TTC549 (cell line): ENCODE measurements around the gene LTN1.
"Not testable (repeated sequence)": the region's sequence is repeated elsewhere in the genome, so short reads cannot be mapped to it uniquely, and the experiment has no call there.

Experiments
- FAIRE-seq: peaks from 2 replicates; lab custom pipeline; 2012; peaks lifted over from hg19 to GRCh38; lab: Jason Lieb, UNC

The LTN1 gene

DNA sequence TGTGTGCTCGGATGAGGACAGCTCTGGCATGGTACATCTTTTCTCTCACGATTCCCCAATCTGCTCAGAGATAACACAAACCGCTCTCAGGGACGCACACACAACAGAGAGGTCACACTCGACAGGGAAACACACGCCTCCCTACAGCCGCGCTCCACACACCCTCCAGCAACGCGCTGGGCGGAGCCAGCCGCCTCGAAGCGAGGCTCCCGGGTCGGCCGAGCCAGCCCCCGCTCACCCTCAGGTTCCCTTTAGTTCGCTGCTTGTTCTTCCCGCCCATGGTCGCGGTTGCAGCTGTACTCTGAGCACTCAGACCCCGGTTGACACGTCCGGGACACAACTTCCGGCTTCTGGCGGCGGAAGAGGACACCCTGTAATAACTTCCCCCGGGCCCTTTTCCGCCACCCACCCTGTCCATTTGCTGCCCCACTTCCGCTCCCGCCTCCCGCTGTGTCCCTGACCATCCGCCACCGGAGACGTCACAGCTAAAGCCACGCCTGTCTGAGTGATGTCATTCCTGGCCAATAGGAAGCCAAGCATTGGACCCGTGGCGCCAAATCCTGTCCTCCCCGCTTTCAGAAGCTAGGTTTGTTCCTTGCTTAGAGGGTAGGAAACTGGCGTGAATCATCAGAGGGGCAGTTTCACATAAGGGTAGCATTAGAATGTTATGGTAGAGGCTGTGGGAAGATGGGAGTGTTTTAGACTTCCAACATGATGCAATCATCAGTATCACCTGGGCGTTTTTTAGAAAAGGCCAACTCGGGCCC is at the start of gene LTN1:
TSS of gene LTN1 (minus strand) at position 352 of the 767 bp plus-strand sequence. CDS start at position 280, 72 bp downstream.
- peak; percentile 85 for FAIRE-seq

DNA sequence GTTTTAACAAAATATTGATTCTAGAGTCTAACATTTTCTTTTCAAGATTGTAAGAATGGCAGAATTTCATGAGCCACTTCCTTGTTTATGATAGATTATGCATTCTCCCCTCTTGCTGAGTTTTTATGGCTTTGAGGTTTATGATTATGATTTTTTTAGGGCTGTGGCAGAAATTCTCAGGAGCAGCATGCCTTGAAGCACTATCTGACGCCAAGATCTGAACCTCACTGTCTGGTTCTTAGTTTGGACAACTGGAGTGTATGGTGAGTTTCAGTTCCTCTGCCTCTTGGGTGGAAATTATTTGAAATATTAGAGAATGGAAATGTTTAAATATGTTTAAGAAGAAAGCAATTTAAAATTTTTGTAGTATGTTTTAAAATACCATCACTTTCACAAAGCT is 42.0 kb upstream of the LTN1 start:
- FAIRE-seq, result no peak

- no peak for FAIRE-seq
Observed at GRCh38 chr21:29033871-29034270, 41.2 kb upstream of the LTN1 start.

DNA sequence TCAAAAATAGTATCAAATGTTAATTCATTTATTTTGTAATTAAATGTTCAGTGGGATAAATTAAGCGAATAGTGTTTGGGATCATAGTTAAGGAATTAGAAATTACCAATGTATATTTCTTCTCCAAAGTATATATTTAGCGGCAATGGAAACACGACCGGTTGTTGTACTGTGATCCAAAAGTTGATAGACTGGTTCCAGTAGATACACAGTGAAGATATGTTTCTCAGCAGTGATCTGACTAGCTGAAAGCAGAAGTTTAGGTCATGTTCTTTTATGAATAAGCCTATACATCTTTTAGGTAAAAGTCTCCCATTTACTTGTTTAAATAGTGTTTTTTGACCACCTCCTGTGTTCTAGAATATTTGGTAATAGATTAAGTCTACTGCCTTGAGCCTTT is 40.6 kb upstream of the LTN1 start:
- no peak for FAIRE-seq

DNA sequence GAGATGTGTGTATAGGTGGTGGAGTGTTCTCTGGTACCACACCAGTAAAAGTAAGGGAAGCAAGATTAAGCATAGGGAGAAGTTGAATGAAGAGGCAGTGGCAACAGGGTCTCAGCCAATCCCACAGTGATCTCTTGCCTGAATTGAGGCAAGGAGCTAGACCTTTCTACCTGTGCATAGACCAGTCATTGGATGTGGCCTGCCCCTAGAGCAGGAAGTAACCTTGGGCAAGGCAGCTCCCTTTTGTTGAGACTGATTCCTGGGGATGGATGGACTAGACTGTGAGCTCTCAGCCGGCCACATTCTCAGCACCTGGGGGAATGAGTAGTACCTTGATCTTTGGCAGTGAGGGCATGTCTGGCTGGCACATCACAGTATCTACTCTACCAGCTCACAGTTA is 38.2 kb upstream of the LTN1 start:
- no peak for FAIRE-seq

- FAIRE-seq, result no peak
Observed at GRCh38 chr21:29029524-29029923, 36.8 kb upstream of the LTN1 start.

GRCh38 chr21:29025328-29025713 is 32.6 kb upstream of the LTN1 start:
- no peak for FAIRE-seq

DNA sequence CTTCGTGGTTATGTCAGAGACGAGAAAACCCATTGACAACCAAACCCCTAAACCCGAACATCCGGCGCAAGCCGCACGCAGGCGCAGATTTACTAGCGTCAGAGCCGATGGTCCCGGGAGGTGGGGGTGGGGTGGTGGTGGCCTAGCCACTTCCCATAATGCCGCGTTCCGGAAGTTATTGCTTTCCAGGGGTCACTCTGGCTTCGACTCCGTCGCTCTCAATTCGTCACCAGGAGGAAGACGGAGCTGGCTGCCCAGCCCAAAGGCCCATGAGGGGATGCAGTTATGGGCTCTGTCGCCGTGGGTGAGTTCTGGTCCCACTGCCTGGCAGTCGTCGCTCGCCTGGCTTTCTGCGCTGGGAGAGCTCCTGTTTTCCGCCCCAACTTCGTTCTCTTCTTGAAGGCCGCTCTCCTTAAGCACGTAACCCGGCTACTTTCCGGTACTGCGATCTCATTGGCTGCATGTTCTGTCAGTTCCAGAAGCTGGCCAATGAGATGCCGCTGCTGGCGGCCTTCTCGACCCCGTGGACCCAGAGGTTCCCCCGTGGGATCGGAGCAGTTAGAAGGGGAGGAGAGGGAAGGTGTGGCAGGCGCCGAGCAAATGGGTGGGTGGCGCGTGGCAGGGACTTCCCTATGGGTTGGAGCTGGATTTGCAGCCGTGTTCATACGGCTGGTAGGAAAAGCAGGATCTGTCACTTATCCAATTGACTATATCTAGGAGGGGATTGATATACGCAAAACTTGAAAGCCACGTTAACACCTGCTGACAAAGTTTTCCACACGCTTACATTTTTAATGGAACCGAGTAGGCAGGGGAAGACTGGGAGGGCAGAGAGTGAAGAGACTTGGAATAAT is 32.0 kb upstream of the LTN1 start, which contains the start of gene USP16:
TSS of gene USP16 (plus strand) at position 195 of the 854 bp plus-strand sequence. CDS start 3,246 bp downstream, outside the sequence.
- peak; percentile 51 for FAIRE-seq

- no peak for FAIRE-seq
Observed at GRCh38 chr21:29022166-29022565, 29.5 kb upstream of the LTN1 start.

DNA sequence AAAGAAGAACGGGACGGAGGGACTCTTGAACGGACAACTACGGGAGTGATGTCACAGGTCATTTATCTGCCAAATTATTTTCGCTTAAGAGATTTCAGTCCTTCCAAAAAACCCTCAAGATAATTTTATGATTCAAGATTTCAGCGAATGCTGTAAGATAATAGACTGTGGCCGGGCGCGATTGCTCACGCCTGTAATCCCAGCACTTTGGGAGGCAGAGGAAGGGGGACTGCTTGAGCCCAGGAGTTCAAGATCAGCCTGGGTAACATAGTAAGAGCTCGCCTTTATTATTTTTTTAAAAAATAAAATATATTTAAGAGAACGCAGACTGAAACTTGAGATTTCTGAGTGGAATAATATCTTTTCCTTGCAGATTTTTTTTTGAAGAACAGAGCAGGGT is 25.9 kb upstream of the LTN1 start:
- FAIRE-seq, result no peak

GRCh38 chr21:29017639-29018237 is 25.1 kb upstream of the LTN1 start:
- FAIRE-seq, result no peak

DNA sequence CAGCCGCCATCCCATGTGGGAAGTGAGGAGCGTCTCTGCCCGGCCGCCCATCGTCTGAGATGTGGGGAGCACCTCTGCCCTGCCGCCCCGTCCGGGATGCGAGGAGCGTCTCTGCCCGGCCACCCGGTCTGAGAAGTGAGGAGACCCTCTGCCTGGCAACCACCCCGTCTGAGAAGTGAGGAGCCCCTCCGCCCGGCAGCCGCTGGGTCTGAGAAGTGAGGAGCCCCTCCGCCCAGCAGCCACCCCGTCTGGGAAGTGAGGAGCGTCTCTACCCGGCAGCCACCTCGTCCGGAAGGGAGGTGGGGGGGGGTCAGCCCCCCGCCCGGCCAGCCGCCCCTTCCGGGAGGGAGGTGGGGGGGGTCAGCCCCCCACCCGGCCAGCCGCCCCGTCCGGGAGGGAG is 18.6 kb upstream of the LTN1 start:
- FAIRE-seq, result not testable (repeated sequence)

DNA sequence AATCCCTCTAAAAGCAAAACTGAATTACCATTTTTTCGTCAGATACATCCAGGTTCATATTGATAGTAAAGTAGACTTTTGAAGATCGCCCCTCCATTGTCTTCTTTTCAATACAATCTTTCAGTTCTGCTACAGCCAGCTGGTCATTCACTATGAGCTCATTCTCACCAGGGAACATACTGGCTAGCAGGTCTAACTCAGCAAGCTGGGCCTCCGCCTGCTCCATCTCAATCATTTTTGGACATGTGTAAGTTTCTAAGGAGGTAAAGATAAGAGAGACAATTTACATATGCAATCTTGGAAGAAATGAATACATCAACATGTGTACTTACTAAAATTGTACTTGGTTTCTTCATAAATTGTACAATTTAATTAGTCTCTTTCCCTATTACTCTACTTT is 15.7 kb upstream of the LTN1 start:
- no peak for FAIRE-seq

GRCh38 chr21:29007810-29008209 is 15.1 kb upstream of the LTN1 start:
- FAIRE-seq, result no peak

GRCh38 chr21:29007135-29007534 is 14.5 kb upstream of the LTN1 start:
- FAIRE-seq, result no peak

DNA sequence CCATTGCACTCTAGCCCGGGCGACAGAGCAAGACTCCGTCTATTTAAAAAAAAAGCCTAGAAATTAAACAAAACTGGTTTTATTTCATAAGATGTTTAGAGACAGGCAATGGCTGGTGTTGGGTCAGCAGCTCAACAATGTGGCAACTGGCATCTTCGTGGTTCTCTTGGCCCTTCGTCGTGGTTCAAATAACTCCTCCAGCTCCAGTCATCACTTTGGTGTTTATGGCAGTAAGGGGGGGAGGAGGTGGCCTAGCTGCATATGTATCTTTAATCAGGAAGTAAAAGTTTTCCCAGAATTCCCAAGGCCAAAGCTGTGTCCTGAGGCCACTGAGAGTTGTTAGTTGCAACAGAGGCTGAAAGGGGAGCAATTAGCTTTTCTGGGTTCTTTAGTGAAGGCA is 13.0 kb upstream of the LTN1 start:
- FAIRE-seq, result no peak

DNA sequence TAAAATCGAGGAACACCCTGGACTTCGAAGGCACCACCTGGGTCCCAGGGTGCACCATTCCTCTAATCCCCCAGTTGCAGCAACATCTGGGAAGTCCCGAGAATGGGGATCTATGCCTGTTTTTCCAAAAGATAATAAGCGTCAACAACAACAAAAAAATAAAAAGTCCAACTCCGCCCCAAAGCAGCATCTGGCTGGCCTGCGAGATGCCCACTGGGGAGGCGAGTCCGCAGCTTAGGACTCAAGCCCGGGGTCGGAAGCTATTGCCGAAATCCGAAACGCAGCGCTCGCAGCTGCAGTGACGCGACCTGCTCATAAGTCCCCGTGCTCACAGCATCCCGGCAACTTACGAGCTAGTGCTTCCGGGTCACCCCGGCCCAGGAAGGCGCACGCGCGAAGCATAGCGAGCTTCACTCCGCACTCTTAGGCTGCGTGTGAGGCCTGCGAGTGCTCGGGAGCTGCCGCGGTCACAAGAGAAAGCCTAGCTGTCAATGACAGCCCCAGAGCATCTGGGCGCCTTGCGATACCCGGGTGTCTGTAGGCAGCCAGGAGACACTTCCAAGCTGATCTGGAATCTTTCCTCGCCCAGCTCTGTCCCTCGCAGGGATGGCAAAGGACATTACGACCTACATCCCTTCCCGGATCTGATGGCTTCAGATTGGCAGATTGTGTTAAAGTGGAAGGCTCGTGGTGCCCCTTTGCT is 9.9 kb upstream of the LTN1 start:
- FAIRE-seq, result peak; percentile 40

DNA sequence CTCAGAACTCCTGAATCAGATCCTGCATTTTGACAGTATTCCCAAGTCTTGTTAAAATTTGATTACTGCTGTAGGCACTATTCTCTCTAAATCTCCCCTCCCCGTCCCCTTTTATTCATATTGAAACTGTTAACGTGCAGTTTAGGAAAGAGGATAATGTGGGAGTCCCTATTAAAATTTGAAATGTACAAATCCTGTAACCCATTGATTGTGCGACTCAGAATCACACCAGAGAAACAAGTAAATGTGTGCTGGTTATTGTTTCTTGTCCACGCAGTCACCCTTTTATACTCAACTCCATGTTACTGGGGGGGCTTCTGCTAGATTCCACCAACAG is 584 bp upstream of the LTN1 start:
- FAIRE-seq, result no peak

DNA sequence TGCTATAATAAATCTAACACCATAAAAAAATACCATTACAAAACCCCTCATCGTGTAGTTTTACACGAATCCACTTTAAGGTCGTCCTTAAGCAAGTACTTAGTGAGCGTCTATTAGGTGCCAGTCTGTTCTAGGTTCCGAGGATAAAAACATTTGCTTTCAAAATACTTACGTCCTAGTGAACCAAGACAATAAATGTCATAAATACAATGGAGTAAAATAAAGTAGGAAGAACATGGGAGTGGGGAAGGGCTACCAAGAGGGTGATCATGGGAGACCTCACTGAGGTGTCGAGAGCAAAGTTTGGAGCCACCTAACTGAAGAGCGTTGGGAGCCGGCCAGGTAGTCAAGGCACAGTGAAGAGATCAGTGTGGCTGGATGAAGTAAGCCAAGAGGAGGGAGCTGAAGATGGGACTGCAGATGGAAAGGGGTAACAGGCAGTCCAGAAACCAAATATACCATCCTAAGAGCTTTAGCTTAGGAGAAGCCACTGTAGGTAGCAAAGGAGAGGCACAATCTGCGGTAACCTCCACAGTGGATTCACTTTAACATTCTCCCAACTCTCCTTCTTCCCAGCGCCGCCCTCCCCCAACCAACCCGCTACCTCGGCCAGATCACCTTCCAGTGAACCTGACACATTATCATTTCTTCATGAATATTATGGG is 684 bp downstream of the LTN1 start:
- no peak for FAIRE-seq

DNA sequence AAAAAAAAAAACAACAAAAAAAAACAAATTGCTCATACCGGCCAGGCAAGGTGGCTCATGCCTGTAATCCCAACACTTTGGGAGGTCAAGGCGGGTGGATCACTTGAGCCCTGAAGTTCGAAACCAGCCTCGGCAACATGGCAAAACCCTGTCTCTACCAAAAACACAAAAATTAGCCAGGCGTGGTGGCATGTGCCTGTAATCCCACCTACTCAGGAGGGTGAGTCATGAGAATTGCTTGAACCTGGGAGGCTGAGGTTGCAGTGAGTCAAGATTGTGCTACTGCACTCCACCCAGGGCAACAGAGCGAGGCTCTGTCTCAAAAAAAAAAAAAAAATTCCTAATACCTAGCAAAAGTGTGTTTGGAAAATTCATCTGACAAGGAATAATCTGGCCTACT is 4.5 kb downstream of the LTN1 start:
- not testable (repeated sequence) for FAIRE-seq

GRCh38 chr21:28986677-28987076 is 6.0 kb downstream of the LTN1 start:
- no peak for FAIRE-seq

DNA sequence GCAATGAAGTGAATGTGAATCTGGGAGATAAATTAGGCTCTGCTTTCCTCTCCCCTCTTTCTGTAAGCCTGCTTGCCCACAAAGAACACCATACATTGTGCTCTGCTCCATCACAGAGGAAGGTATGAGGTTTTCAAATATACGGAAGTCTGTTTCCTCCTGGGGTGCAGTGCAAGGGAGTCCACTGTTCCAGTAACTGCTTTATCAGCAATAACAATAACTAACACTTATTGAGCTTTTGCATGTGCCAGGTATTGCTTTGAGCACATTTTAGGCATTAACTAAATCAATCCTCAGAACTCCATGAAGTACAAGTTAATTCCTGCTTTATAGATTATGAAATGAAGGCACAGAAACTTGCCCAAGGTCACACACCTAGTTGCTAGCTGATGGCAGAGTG is 10.0 kb downstream of the LTN1 start:
- no peak for FAIRE-seq
